GM12878 (cell line): ENCODE data around the gene CCDC127. TPM values are rescaled to one million over a fixed set of nuclear protein-coding genes. Genes with fewer than 3 reads are reported as not detected.

ENCODE experiments used
- BHLHE40 ChIP-seq, 2 experiments: fragments of 450-650 bp in 1 of 2; IDR thresholded peaks; 2 replicates each; pipeline ENCODE4 v1.6.1; 2011 to 2017; ENCODE audit warnings: low read depth in 2 of 2, borderline replicate concordance in 1 of 2, improper control_type of control experiment in 1 of 2, low read length in 1 of 2, mild to moderate bottlenecking in 1 of 2
- NR2F1 ChIP-seq: fragments of 450-650 bp; conservative IDR thresholded peaks from 2 replicates; pipeline ENCODE4 v1.6.1; 2017; ENCODE audit warnings: mild to moderate bottlenecking
- POLR2A ChIP-seq: IDR thresholded peaks from 2 replicates; pipeline ENCODE4 v1.6.1; 2011; ENCODE audit warnings: low read depth, mild to moderate bottlenecking, low read length
- RFX5 ChIP-seq: IDR thresholded peaks from 2 replicates; pipeline ENCODE4 v1.6.1; 2011; ENCODE audit warnings: low read depth, low read length, improper control_type of control experiment
- SIX5 ChIP-seq: IDR thresholded peaks from 2 replicates; pipeline ENCODE4 v1.6.1; 2011; ENCODE audit warnings: mild to moderate bottlenecking, low read depth, low read length, moderate library complexity; ENCODE audit not compliant: severe bottlenecking
- SMARCA5 ChIP-seq: fragments of 450-650 bp; IDR thresholded peaks from 2 replicates; pipeline ENCODE4 v1.6.1; 2017; ENCODE audit warnings: mild to moderate bottlenecking
- SREBF2 ChIP-seq: IDR thresholded peaks from 2 replicates; pipeline ENCODE4 v1.6.1; 2012; ENCODE audit warnings: mild to moderate bottlenecking, low read length
- ZZZ3 ChIP-seq: IDR thresholded peaks from 2 replicates; pipeline ENCODE4 v1.6.1; 2011; ENCODE audit warnings: low read depth; ENCODE audit not compliant: control insufficient read depth, insufficient read length
- polyA plus RNA-seq, 11 experiments: library from polyadenylated mRNA; depleted of rRNA in 4 of 11; unstranded in 6 of 11; stranded (reverse) in 5 of 11; fragments of >200 nt; fragmentation: Nextera tagmentation in 4 of 11; fragmentation: Illumina TruSeq in 1 of 11; extraction: Ambion mirVana in 4 of 11; extraction: Trizol in 1 of 11; gene quantifications; 1 replicate in 1 of 11; 2 replicates in 10 of 11; pipeline versions ENCODE4 v1.2.1 to v1.2.3, GENCODE V29; 2011 to 2016; ENCODE audit warnings: inconsistent platforms in 2 of 11, missing spikeins in 2 of 11, low read depth in 1 of 11
- total RNA-seq, 4 experiments: library from RNA; depleted of rRNA in 3 of 4; stranded (reverse); fragments of >200 nt in 3 of 4; fragmentation: Illumina TruSeq in 1 of 4; extraction: Trizol in 1 of 4; gene quantifications; 2 replicates each; pipeline versions ENCODE4 v1.2.1 to v1.2.3, GENCODE V29; 2013 to 2021
- TF ChIP-seq, protein P1 (sequence below): fragments of 450-650 bp; IDR thresholded peaks from 2 replicates; pipeline ENCODE4 v1.6.1; 2016; ENCODE audit warnings: mild to moderate bottlenecking
- TF ChIP-seq, protein P2 (sequence below): fragments of 450-650 bp; IDR thresholded peaks from 2 replicates; pipeline ENCODE4 v1.6.1; 2016; ENCODE audit warnings: mild to moderate bottlenecking, moderate library complexity, borderline replicate concordance

Gene CCDC127
- total and polyA plus RNA-seq, 10 of the 15 experiments (the other 5 are each of a cell fraction or from before 2014, with no cell fraction given) = 1.9 to 6.9 (median 2.9) TPM

DNA sequence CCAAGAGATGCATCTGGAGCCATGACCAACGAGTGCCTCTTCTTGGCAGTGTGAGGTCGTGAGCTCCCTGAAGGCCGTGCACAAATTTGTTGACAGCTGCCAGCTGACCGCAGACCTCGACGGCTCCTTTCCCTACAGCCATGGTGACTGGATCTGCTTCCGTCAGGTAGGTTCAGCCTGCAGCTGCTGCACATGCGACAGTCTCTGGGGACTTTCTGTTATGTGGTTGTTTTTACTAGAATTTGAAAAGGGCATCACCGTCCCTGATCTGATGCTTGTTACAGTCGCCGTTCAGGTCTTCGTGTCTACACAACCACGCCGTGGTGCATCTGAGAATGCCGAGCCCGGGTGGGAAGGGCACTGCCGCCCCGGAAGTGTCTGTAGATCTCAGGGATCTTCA, 63.1 kb downstream of the CCDC127 start (continued):
- TF ChIP-seq, protein P1, sequence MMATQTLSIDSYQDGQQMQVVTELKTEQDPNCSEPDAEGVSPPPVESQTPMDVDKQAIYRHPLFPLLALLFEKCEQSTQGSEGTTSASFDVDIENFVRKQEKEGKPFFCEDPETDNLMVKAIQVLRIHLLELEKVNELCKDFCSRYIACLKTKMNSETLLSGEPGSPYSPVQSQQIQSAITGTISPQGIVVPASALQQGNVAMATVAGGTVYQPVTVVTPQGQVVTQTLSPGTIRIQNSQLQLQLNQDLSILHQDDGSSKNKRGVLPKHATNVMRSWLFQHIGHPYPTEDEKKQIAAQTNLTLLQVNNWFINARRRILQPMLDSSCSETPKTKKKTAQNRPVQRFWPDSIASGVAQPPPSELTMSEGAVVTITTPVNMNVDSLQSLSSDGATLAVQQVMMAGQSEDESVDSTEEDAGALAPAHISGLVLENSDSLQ = no peak
- no peak for TF ChIP-seq SMARCA5
- TF ChIP-seq BHLHE40 (IDR thresholded peaks at IDR 0.05; ENCODE audit: borderline replicate concordance in 1 of 2, low read depth in 2 of 2, low read length in 1 of 2) = no peak
- no peak for TF ChIP-seq POLR2A
- no peak for TF ChIP-seq SREBF2
- no peak for TF ChIP-seq SIX5
- TF ChIP-seq ZZZ3 = no peak
- TF ChIP-seq, protein P2, sequence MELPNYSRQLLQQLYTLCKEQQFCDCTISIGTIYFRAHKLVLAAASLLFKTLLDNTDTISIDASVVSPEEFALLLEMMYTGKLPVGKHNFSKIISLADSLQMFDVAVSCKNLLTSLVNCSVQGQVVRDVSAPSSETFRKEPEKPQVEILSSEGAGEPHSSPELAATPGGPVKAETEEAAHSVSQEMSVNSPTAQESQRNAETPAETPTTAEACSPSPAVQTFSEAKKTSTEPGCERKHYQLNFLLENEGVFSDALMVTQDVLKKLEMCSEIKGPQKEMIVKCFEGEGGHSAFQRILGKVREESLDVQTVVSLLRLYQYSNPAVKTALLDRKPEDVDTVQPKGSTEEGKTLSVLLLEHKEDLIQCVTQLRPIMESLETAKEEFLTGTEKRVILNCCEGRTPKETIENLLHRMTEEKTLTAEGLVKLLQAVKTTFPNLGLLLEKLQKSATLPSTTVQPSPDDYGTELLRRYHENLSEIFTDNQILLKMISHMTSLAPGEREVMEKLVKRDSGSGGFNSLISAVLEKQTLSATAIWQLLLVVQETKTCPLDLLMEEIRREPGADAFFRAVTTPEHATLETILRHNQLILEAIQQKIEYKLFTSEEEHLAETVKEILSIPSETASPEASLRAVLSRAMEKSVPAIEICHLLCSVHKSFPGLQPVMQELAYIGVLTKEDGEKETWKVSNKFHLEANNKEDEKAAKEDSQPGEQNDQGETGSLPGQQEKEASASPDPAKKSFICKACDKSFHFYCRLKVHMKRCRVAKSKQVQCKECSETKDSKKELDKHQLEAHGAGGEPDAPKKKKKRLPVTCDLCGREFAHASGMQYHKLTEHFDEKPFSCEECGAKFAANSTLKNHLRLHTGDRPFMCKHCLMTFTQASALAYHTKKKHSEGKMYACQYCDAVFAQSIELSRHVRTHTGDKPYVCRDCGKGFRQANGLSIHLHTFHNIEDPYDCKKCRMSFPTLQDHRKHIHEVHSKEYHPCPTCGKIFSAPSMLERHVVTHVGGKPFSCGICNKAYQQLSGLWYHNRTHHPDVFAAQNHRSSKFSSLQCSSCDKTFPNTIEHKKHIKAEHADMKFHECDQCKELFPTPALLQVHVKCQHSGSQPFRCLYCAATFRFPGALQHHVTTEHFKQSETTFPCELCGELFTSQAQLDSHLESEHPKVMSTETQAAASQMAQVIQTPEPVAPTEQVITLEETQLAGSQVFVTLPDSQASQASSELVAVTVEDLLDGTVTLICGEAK = no peak
- TF ChIP-seq NR2F1 = no peak
- TF ChIP-seq RFX5 = no peak
